Transverse colon (tissue), 4 donors: Measurements from ENCODE around the gene MYOM3. TPM values are rescaled to one million over a fixed set of nuclear protein-coding genes. Genes with fewer than 3 reads are reported as not detected.
A peak's percentile ranks its signal among the peaks of the same experiment; 100 is the strongest.

Source experiments
- DNase-seq: peaks from one replicate; pipeline ENCODE4 v3.0.0-alpha.2; 2019
- H3K27ac ChIP-seq, 4 donors: fragments of 200-600 bp; sonication (generic); 2 replicates each; pipeline ENCODE4 v1.5.1; 2016 to 2018; ENCODE audit warnings: inconsistent platforms in 4 of 4
- H3K27me3 ChIP-seq: fragments of 200-600 bp; sonication (generic); 2 replicates; pipeline ENCODE4 v1.5.1; 2017; ENCODE audit warnings: inconsistent platforms
- H3K36me3 ChIP-seq, 4 donors: fragments of 200-600 bp; sonication (generic); 2 replicates each; pipeline ENCODE4 v1.5.1; 2017 to 2019; ENCODE audit warnings: inconsistent platforms in 4 of 4
- H3K4me1 ChIP-seq, 4 donors: fragments of 200-600 bp; sonication (generic); 2 replicates each; pipeline ENCODE4 v1.5.1; 2017 to 2020; ENCODE audit warnings: inconsistent platforms in 4 of 4
- H3K4me3 ChIP-seq, 4 donors: fragments of 200-600 bp; sonication (generic); 1 replicate in 1 of 4; 2 replicates in 3 of 4; pipeline versions ENCODE4 v1.5.1 to v1.6.1; 2017 to 2019; ENCODE audit warnings: inconsistent platforms in 4 of 4
- H3K9me3 ChIP-seq, 2 donors: fragments of 200-600 bp; sonication (generic); 2 replicates each; pipeline ENCODE4 v1.5.1; 2017 to 2019; ENCODE audit warnings: inconsistent platforms in 2 of 2
- CTCF ChIP-seq, 5 experiments: fragments of 200-600 bp in 3 of 5; fragments of 450-650 bp in 2 of 5; sonication (generic) in 3 of 5; IDR thresholded peaks; 1 replicate in 2 of 5; 2 replicates in 3 of 5; pipeline ENCODE4 v1.5.1; 2016 to 2017; ENCODE audit warnings: antibody characterized with exemption in 5 of 5, inconsistent platforms in 3 of 5, mild to moderate bottlenecking in 2 of 5, moderate library complexity in 1 of 5
- EP300 ChIP-seq: sonication (generic); formaldehyde crosslinking; IDR thresholded peaks from one replicate; pipeline ENCODE4 v1.6.1; 2017; ENCODE audit warnings: antibody characterized with exemption, low read depth
- POLR2A ChIP-seq: fragments of 450-650 bp; IDR thresholded peaks from one replicate; pipeline ENCODE4 v1.6.1; 2016; ENCODE audit warnings: antibody characterized with exemption, mild to moderate bottlenecking, moderate library complexity
- POLR2AphosphoS5 ChIP-seq, 3 donors: sonication (generic); formaldehyde crosslinking; IDR thresholded peaks; one replicate each; pipeline ENCODE4 v1.6.1; 2016; ENCODE audit warnings: antibody characterized with exemption in 3 of 3
- WGBS, 2 donors: methylation state at CpG; one replicate each; pipeline ENCODE4 v1.1.5; 2018; ENCODE audit warnings: low coverage in 1 of 2; 5-methylcytosine and 5-hydroxymethylcytosine counted together
- in situ Hi-C, 4 donors: fragments of 200-750 bp; cut with MboI; loops; one replicate each; pipeline versions ENCODE4 v1.15.0 to v1.15.1; 2017; ENCODE audit warnings: low sequenced_read_pairs in 3 of 4, low pct_ligation_motif_present in 1 of 4, low pct_unique_long_range_greater_than_20kb in 1 of 4
- intact Hi-C: fragments of 100-400 bp; cut with DNase I; formaldehyde crosslinking; loops from one replicate; pipeline ENCODE4 v1.15.1; 2023; ENCODE audit warnings: low total_unique reads
- total RNA-seq, 4 donors: library from RNA; depleted of rRNA; stranded (reverse); fragments of >200 nt; gene quantifications; one replicate each; pipeline ENCODE4 v1.1.0, GENCODE V29; 2016

MYOM3 gene
- total RNA-seq, 4 donors from 2014 or later = 0.60 to 7.5 (median 3.0) TPM

GRCh38 chr1:24118410-24119242, 6.7 kb upstream of the MYOM3 start:
- intact Hi-C loops (no loop called here), in situ Hi-C loops (no loop called here)
- H3K36me3 ChIP-seq = no peaks in the 10 kb centered on the region
- peaks cover 16 to 39% (median 35%) of the 10 kb centered on the region in 4 donors for H3K4me1 ChIP-seq
- H3K27me3 ChIP-seq = no peaks in the 10 kb centered on the region
- H3K9me3 ChIP-seq = no peaks in the 10 kb centered on the region
- H3K27ac ChIP-seq = peak overlapping the region; percentile 74 to 80 (median 76)
- TF ChIP-seq POLR2A = no peak
- TF ChIP-seq POLR2AphosphoS5 (IDR thresholded peaks at IDR 0.05) = peak in 1 of 3 donors; percentile 9
- WGBS, 2 donors = 40 to 63% methylated on average over 4 to 8 of the region's 8 CpGs
- peak; percentile 78 for DNase-seq
- no peak overlapping the region for H3K4me3 ChIP-seq

- H3K27me3 ChIP-seq = peaks cover under 1% of the 10 kb centered on the region
- H3K36me3 ChIP-seq = no peaks in the 10 kb centered on the region
- peaks cover 16 to 39% (median 35%) of the 10 kb centered on the region in 4 donors for H3K4me1 ChIP-seq
- intact Hi-C loops = no loop called here
- DNase-seq = peak; percentile 67
- no peak overlapping the region for H3K4me3 ChIP-seq
- H3K9me3 ChIP-seq = no peaks in the 10 kb centered on the region
- peak overlapping the region; percentile 74 to 80 (median 76) for H3K27ac ChIP-seq
- in situ Hi-C loops = no loop called here
- no peak for TF ChIP-seq POLR2AphosphoS5 (IDR thresholded peaks at IDR 0.05)
- TF ChIP-seq CTCF (IDR thresholded peaks at IDR 0.05) = no peak
- no peak for TF ChIP-seq EP300
- TF ChIP-seq POLR2A = no peak
- WGBS, 2 donors = 67 to 70% methylated on average over 4 to 14 of the region's 14 CpGs
These were observed 5.9 kb upstream of the MYOM3 start for GRCh38 chr1:24117722-24118409.

GRCh38 chr1:24117132-24117531, 5.2 kb upstream of the MYOM3 start:
- Histone ChIP-seq H3K27ac (peak overlapping the region in 2 of 4 donors; percentile 51 to 76), H3K27me3 (peaks cover 2% of the 10 kb centered on the region), H3K9me3 (no peaks in the 10 kb centered on the region), H3K36me3 (no peaks in the 10 kb centered on the region), H3K4me3 (no peak overlapping the region), H3K4me1 (peaks cover 16 to 46% (median 35%) of the 10 kb centered on the region in 4 donors)
- TF ChIP-seq EP300 (no peak), POLR2AphosphoS5 (IDR thresholded peaks at IDR 0.05) (no peak), POLR2A (no peak), CTCF (IDR thresholded peaks at IDR 0.05) (no peak)
- 93 to 100% methylated on average over 2 of the region's 2 CpGs for WGBS, 2 donors
- in situ Hi-C loops = no loop called here
- intact Hi-C loops = no loop called here
- DNase-seq = no peak

GRCh38 chr1:24114753-24115152, 2.8 kb upstream of the MYOM3 start:
- Histone ChIP-seq H3K4me1 (peaks cover 5 to 33% (median 22%) of the 10 kb centered on the region in 4 donors), H3K27me3 (peaks cover 2% of the 10 kb centered on the region), H3K36me3 (no peaks in the 10 kb centered on the region), H3K9me3 (no peaks in the 10 kb centered on the region), H3K27ac (no peak overlapping the region), H3K4me3 (no peak overlapping the region)
- 87 to 100% methylated on average over 2 to 6 of the region's 6 CpGs for WGBS, 2 donors
- intact Hi-C loops (no loop called here), in situ Hi-C loops (no loop called here)
- DNase-seq = no peak
- TF ChIP-seq POLR2AphosphoS5 (IDR thresholded peaks at IDR 0.05) (no peak), POLR2A (no peak), EP300 (no peak), CTCF (IDR thresholded peaks at IDR 0.05) (no peak)
